Body of pancreas (tissue), 4 donors: ENCODE results near the gene RYR3. TPM values are rescaled to one million over a fixed set of nuclear protein-coding genes. Genes with fewer than 3 reads are reported as not detected.

ENCODE experiments used
- ATAC-seq: fragments of 150-250 bp; one replicate; pipeline ENCODE4 v1.9.1; 2016
- DNase-seq, 4 donors: peaks; one replicate each; pipeline ENCODE4 v3.0.0-alpha.2; 2019
- H3K27ac ChIP-seq, 4 donors: fragments of 200-600 bp; sonication (generic); 1 replicate in 3 of 4; 2 replicates in 1 of 4; pipeline versions ENCODE4 v1.5.1 to v1.6.1; 2016 to 2019; ENCODE audit warnings: mild to moderate bottlenecking in 1 of 4, mixed read lengths in 1 of 4, moderate library complexity in 1 of 4
- H3K27me3 ChIP-seq, 2 donors: fragments of 200-600 bp; sonication (generic); one replicate each; pipeline ENCODE4 v1.6.0; 2016; ENCODE audit warnings: mild to moderate bottlenecking in 1 of 2
- H3K36me3 ChIP-seq, 2 donors: fragments of 200-600 bp; sonication (generic); replicated peaks in 1 of 2; 2 replicates each; pipeline ENCODE4 v1.5.1; 2016; ENCODE audit warnings: low read depth in 2 of 2; ENCODE audit not compliant: insufficient read depth in 1 of 2
- H3K4me1 ChIP-seq: fragments of 200-600 bp; sonication (generic); one replicate; pipeline ENCODE4 v1.6.0; 2016
- H3K4me3 ChIP-seq, 2 donors: fragments of 200-600 bp; sonication (generic); 1 replicate in 1 of 2; 2 replicates in 1 of 2; pipeline ENCODE4 v1.5.1; 2016 to 2019
- H3K9me3 ChIP-seq, 3 donors: fragments of 200-600 bp; sonication (generic); 1 replicate in 2 of 3; 2 replicates in 1 of 3; pipeline ENCODE4 v1.5.1; 2016
- CTCF ChIP-seq, 7 experiments: fragments of 450-650 bp in 4 of 7; fragments of 200-600 bp in 3 of 7; sonication (generic) in 3 of 7; IDR thresholded peaks; one replicate each; pipeline ENCODE4 v1.5.1; 2016 to 2019; ENCODE audit warnings: antibody characterized with exemption in 7 of 7
- POLR2A ChIP-seq, 3 donors: fragments of 450-650 bp; IDR thresholded peaks; one replicate each; pipeline ENCODE4 v1.6.1; 2016; ENCODE audit warnings: antibody characterized with exemption in 3 of 3, mild to moderate bottlenecking in 2 of 3
- WGBS, 2 donors: methylation state at CpG; one replicate each; pipeline ENCODE4 v1.1.5; 2017; 5-methylcytosine and 5-hydroxymethylcytosine counted together
- intact Hi-C: fragments of 100-400 bp; cut with DNase I; formaldehyde crosslinking; loops from one replicate; pipeline ENCODE4 v1.15.1; 2023
- total RNA-seq, 2 donors: library from RNA; depleted of rRNA; stranded (reverse); fragments of >200 nt; gene quantifications; one replicate each; pipeline ENCODE4 v1.1.0, GENCODE V29; 2016

Gene RYR3
- total RNA-seq, 2 donors from 2014 or later, result 0.26 to 0.66 TPM

DNA sequence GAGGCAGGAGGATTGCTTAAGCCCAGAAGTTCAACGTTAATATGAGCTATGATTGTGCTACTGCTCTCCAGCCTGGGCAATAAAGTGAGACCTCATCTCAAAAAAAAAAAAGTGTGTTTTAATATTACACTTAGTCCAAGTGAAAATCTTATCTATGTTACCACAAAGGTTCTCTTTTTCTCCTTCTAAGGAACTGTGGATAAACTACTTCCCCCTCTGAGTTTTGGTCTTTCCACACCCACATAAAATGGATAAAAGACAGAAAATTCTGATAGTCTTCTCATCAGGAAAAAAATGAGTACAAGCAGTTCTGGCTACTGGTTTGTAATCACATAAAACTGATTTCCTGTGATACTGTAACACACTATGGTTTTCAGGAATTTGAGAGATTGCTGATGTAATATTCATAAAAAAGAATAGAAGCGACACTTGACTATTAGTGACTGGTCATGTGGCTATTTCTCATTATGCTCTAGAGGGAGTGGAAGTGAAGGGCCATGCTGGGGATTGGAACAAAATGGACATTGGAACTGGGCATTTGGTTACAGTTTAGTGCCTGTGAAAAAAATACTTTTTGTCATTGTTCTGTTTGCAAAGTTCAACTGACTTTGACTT lies 68.2 kb downstream of the RYR3 start:
- 69 to 78% methylated on average over 2 of the region's 2 CpGs for WGBS, 2 donors
- DNase-seq, result no peak
- no peak overlapping the region for H3K4me3 ChIP-seq
- H3K27me3 ChIP-seq, result no peaks in the 10 kb centered on the region
- H3K4me1 ChIP-seq, result no peaks in the 10 kb centered on the region
- TF ChIP-seq CTCF (IDR thresholded peaks at IDR 0.05) (no peak), POLR2A (IDR thresholded peaks at IDR 0.05) (no peak)
- intact Hi-C loops, result no loop called here
- no peak for ATAC-seq
- no peaks in the 10 kb centered on the region for H3K9me3 ChIP-seq
- H3K36me3 ChIP-seq, result no peaks in the 10 kb centered on the region
- no peak overlapping the region for H3K27ac ChIP-seq

DNA sequence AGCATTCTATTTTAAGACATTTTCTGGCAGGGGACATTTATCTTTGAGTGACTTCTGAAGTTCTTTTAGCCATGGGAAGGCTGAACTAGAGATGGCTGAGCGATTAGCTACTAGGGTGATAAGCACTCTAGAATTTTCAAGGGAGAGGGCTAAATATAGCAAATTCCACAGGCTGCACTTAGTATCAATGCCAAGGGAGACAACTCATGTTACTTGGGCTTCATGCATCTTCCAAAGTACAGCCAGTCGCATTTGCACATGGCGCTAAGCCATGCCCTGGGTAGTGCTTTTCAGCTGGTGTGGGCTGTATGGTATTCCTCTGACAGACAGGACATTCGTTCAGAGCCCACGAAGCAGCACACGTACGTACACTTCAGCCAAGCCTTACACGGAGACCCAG lies 69.6 kb downstream of the RYR3 start:
- Histone ChIP-seq H3K9me3 (no peaks in the 10 kb centered on the region), H3K36me3 (no peaks in the 10 kb centered on the region), H3K4me3 (no peak overlapping the region), H3K27me3 (no peaks in the 10 kb centered on the region), H3K4me1 (no peaks in the 10 kb centered on the region), H3K27ac (no peak overlapping the region)
- DNase-seq, result no peak
- WGBS, 2 donors, result 69 to 76% methylated on average over 8 of the region's 8 CpGs
- no peak for ATAC-seq
- intact Hi-C loops, result no loop called here
- TF ChIP-seq CTCF (IDR thresholded peaks at IDR 0.05) (no peak), POLR2A (IDR thresholded peaks at IDR 0.05) (no peak)

DNA sequence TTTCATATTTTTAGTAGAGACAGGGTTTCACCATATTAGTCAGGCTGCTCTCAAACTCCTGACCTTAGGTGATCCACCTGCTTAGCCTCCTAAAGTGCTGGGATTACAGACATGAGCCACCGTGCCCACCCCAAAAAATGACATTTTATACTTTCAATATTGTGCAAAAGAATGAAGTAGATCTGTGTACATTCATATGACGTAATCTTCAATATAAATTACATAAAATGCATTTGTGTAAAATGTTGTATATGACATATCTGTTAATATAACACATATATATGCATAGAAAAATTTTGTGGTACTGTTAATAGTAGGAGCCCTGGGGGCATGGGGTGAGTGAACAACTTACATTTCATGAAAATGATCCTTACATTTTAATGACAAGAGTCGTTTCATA lies 71.7 kb downstream of the RYR3 start:
- TF ChIP-seq POLR2A (IDR thresholded peaks at IDR 0.05) (no peak), CTCF (IDR thresholded peaks at IDR 0.05) (no peak)
- no peak overlapping the region for H3K27ac ChIP-seq
- no peaks in the 10 kb centered on the region for H3K36me3 ChIP-seq
- H3K4me1 ChIP-seq, result no peaks in the 10 kb centered on the region
- ATAC-seq, result no peak
- 62 to 66% methylated on average over 3 of the region's 3 CpGs for WGBS, 2 donors
- no peaks in the 10 kb centered on the region for H3K9me3 ChIP-seq
- intact Hi-C loops, result no loop called here
- DNase-seq, result no peak
- no peaks in the 10 kb centered on the region for H3K27me3 ChIP-seq
- no peak overlapping the region for H3K4me3 ChIP-seq

DNA sequence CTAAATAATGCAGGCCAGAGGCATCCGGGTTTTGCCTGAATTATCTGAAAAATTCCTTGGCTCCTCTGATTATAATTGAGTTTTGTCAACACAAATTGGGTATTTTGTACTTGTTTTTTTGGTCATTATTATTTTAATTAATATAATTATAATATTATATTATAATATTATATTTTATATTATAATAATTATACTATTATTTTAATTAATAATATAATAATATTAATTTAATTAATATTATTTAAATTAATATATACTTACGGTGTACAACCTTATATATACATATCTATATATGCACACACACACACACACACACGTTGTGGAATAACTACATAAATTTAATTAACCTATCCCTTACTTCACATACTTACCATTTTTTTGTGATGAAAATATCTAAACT lies 73.5 kb downstream of the RYR3 start:
- TF ChIP-seq CTCF (IDR thresholded peaks at IDR 0.05) (no peak), POLR2A (IDR thresholded peaks at IDR 0.05) (no peak)
- no peaks in the 10 kb centered on the region for H3K9me3 ChIP-seq
- H3K4me1 ChIP-seq, result no peaks in the 10 kb centered on the region
- no peak for DNase-seq
- H3K4me3 ChIP-seq, result no peak overlapping the region
- no peak overlapping the region for H3K27ac ChIP-seq
- WGBS, 2 donors, result 64 to 72% methylated on average over 3 of the region's 3 CpGs
- no peaks in the 10 kb centered on the region for H3K27me3 ChIP-seq
- no peak for ATAC-seq
- intact Hi-C loops, result no loop called here
- no peaks in the 10 kb centered on the region for H3K36me3 ChIP-seq

GRCh38 chr15:33392453-33392852 lies 81.7 kb downstream of the RYR3 start:
- DNase-seq (no peak), ATAC-seq (no peak)
- intact Hi-C loops, result no loop called here
- 75 to 80% methylated on average over 3 of the region's 3 CpGs for WGBS, 2 donors
- no peaks in the 10 kb centered on the region for H3K4me1 ChIP-seq
- TF ChIP-seq POLR2A (IDR thresholded peaks at IDR 0.05) (no peak), CTCF (IDR thresholded peaks at IDR 0.05) (no peak)
- H3K27me3 ChIP-seq, result no peaks in the 10 kb centered on the region
- H3K4me3 ChIP-seq, result no peak overlapping the region
- H3K27ac ChIP-seq, result no peak overlapping the region
- H3K36me3 ChIP-seq, result no peaks in the 10 kb centered on the region
- H3K9me3 ChIP-seq, result no peaks in the 10 kb centered on the region
